ENCODE measurements around the gene TMC6.

The TMC6 gene

DNA sequence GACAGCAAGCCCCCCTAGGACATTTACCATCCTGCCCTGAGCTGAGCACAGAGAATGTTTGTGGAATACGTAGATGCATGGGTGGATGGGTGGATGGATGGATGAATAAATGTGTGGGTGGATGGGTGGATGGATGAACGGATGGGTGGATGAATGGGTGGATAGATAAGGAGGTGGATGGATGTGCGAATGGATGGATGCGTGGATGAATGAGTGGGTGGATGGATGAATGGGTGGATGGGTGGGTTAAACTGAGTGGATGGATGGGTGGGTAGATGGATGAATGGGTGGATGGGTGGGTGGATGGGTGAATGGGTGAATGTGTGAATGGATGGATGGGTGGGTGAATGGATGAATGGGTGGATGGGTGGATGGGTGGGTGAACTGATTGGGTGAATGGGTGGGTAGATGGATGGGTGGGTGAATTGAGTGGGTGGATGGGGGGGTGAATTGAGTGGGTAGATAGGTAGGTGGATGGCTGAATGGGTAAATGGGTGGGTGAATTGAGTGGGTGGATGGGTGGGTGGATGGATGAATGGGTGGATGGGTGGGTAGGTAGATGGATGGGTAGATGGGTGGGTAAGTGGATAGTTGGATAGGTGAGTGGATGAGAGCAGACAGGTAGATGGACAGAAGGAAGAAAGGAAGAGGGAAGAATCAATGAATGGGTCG lies 5.2 kb downstream of the TMC6 start:
- TF ChIP-seq CTCF (IDR thresholded peaks at IDR 0.05; ENCODE audit: low read depth, low read length, missing control alignments): no peak
- no peak for DNase-seq (ENCODE audit: low read depth)
- H3K4me3 ChIP-seq (ENCODE audit: low read depth, low read length): no peak overlapping the region

GRCh38 chr17:78122931-78123249 lies 5.7 kb downstream of the TMC6 start:
- DNase-seq (ENCODE audit: low read depth): no peak
- no peak for TF ChIP-seq CTCF (IDR thresholded peaks at IDR 0.05; ENCODE audit: low read depth, low read length, missing control alignments)
- 0 out of 2 replicates have a peak overlapping the region, but pooled peaks have one; percentile 2 for H3K4me3 ChIP-seq (ENCODE audit: low read depth, low read length)

- H3K4me3 ChIP-seq (ENCODE audit: low read depth, low read length): peak overlapping the region; percentile 53
- TF ChIP-seq CTCF (IDR thresholded peaks at IDR 0.05; ENCODE audit: low read depth, low read length, missing control alignments): no peak
- no peak for DNase-seq (ENCODE audit: low read depth)
Measured at GRCh38 chr17:78122216-78122930, 6.2 kb downstream of the TMC6 start.

GRCh38 chr17:78121801-78122215 lies 6.7 kb downstream of the TMC6 start:
- no peak for DNase-seq (ENCODE audit: low read depth)
- no peak for TF ChIP-seq CTCF (IDR thresholded peaks at IDR 0.05; ENCODE audit: low read depth, low read length, missing control alignments)
- peak overlapping the region; percentile 53 for H3K4me3 ChIP-seq (ENCODE audit: low read depth, low read length)

DNA sequence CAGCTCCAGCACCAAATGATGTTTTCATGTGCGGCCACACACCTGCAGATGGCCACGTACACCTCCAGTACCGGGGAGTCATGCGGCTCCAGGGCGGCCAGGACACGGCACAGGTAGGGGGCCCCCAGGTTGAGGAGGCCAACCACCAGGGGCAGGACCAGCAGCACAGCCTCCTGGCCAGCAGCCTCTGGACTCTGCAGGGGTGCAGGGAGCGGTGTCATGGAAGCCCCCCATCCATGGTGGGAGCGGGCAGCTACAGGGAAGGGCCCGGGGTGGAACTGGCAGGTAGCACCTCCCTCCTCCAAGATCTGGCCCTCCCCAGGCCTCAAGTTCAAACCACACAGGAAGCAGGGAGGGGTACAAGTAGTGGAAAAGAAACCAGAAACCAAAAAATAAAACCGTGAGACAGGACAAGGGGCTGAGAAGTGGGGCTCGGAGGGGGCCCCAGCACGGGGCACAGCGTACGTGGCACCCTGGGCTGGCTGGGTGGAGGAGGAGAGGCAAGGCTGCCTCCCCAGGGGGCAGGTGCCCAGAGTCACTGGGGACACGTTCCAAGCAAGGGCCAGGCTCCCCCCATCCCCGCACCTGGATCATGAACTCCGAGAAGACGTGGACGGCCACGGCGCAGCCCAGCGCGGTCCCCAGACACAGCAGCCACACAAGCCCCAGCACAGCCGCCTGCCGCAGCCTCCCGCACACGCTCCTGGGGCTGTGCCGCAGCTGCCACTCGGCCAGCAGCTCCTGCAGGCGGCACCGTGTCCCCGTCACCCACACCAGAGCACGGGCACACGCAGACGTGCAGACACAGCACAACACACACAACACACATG lies 7.4 kb downstream of the TMC6 start:
- no peak for DNase-seq (ENCODE audit: low read depth)
- H3K4me3 ChIP-seq (ENCODE audit: low read depth, low read length): peak overlapping the region; percentile 53
- no peak for TF ChIP-seq CTCF (IDR thresholded peaks at IDR 0.05; ENCODE audit: low read depth, low read length, missing control alignments)

GRCh38 chr17:78120537-78120936 lies 8.0 kb downstream of the TMC6 start:
- H3K4me3 ChIP-seq (ENCODE audit: low read depth, low read length): no peak overlapping the region
- no peak for TF ChIP-seq CTCF (IDR thresholded peaks at IDR 0.05; ENCODE audit: low read depth, low read length, missing control alignments)
- no peak for DNase-seq (ENCODE audit: low read depth)
